AG08396 (cell line): ENCODE measurements around the gene ABHD14A.
"Not testable (repeated sequence)": the region's sequence is repeated elsewhere in the genome, so short reads cannot be mapped to it uniquely, and the experiment has no call there.

Experiments used
- DNase-seq: peaks from one replicate; pipeline ENCODE4 v3.0.0; 2012; ENCODE audit warnings: low spot score, mixed read lengths

Gene ABHD14A

GRCh38 chr3:51974963-51975851 is at the start of gene ABHD14A:
ABHD14A (plus strand) TSS chr3:51975064; CDS start chr3:51975136, 72 bp downstream.
- DNase-seq, result peak; percentile 95

- no peak for DNase-seq
Measured at GRCh38 chr3:51927061-51927977, 47.5 kb upstream of the ABHD14A start.

GRCh38 chr3:51928438-51928837 is 46.4 kb upstream of the ABHD14A start:
- no peak for DNase-seq

- not testable (repeated sequence) for DNase-seq
Measured at GRCh38 chr3:51928981-51929380, 45.9 kb upstream of the ABHD14A start.

GRCh38 chr3:51929420-51930003 is 45.4 kb upstream of the ABHD14A start:
- peak; percentile 39 for DNase-seq

- DNase-seq, result no peak
Measured at GRCh38 chr3:51930439-51930838, 44.4 kb upstream of the ABHD14A start.

GRCh38 chr3:51931756-51932155 is 43.1 kb upstream of the ABHD14A start:
- no peak for DNase-seq

GRCh38 chr3:51932471-51933370 is 42.1 kb upstream of the ABHD14A start:
- no peak for DNase-seq

GRCh38 chr3:51933471-51934138 is 41.3 kb upstream of the ABHD14A start:
- no peak for DNase-seq

GRCh38 chr3:51934139-51934850 is 40.6 kb upstream of the ABHD14A start:
- DNase-seq, result no peak

GRCh38 chr3:51934991-51935885 is 39.6 kb upstream of the ABHD14A start:
- DNase-seq, result no peak

GRCh38 chr3:51935886-51936755 is 38.7 kb upstream of the ABHD14A start:
- DNase-seq, result no peak

- no peak for DNase-seq
Measured at GRCh38 chr3:51937014-51937413, 37.9 kb upstream of the ABHD14A start.

- no peak for DNase-seq
Measured at GRCh38 chr3:51937611-51938450, 37.0 kb upstream of the ABHD14A start.

GRCh38 chr3:51938780-51939425 is 36.0 kb upstream of the ABHD14A start:
- DNase-seq, result no peak

GRCh38 chr3:51940648-51941462 is 34.0 kb upstream of the ABHD14A start:
- DNase-seq, result peak; percentile 34
